Panc1 (cell line): ENCODE measurements around the gene RFX5. TPM values are rescaled to one million over a fixed set of nuclear protein-coding genes. Genes with fewer than 3 reads are reported as not detected.

Source experiments
- ATAC-seq: fragments of 200-7000 bp; cut with Tn5 transposase; 2 replicates; pipeline ENCODE4 v1.9.1; 2020; ENCODE audit warnings: mild to moderate bottlenecking, moderate library complexity
- BruUV-seq: library from RNA; stranded (reverse); fragments of 400-500 nt; replicated peaks from 2 replicates; lab custom pipeline; 2021; lab: Mats Ljungman, UMichigan
- CTCF ChIA-PET: fragments of 300-600 bp; sonication (Branson Sonifier 250); formaldehyde crosslinking; loops from one replicate; lab custom pipeline; 2022; ENCODE audit warnings: antibody characterized with exemption; lab: Charles Lee
- POLR2A ChIA-PET: fragments of 300-600 bp; sonication (Branson Sonifier 250); formaldehyde crosslinking; loops from one replicate; lab custom pipeline; 2022; ENCODE audit warnings: antibody characterized with exemption; lab: Charles Lee
- DNase-seq: peaks from one replicate; pipeline ENCODE4 v3.0.0-alpha.2; 2010; ENCODE audit warnings: low read depth, low spot score
- H3K27ac ChIP-seq: 2 replicates; pipeline ENCODE4 v1.5.1; 2011; ENCODE audit warnings: mild to moderate bottlenecking, low read length, inconsistent platforms
- H3K27me3 ChIP-seq: fragments of 200-500 bp; sonication (Bioruptor generic); 2 replicates; pipeline ENCODE4 v1.6.0; 2014; ENCODE audit warnings: low read length, inconsistent platforms; ENCODE audit not compliant: control insufficient read depth, insufficient read depth
- H3K36me3 ChIP-seq: fragments of 200-500 bp; sonication (Bioruptor generic); 2 replicates; pipeline ENCODE4 v1.5.1; 2014; ENCODE audit warnings: inconsistent platforms, mild to moderate bottlenecking, low read length, moderate library complexity; ENCODE audit not compliant: control insufficient read depth, insufficient read depth
- H3K4me1 ChIP-seq: 2 replicates; pipeline ENCODE4 v1.5.1; 2011; ENCODE audit warnings: inconsistent platforms, mild to moderate bottlenecking, low read length, moderate library complexity; ENCODE audit not compliant: control insufficient read depth, insufficient read depth
- H3K4me3 ChIP-seq, 2 experiments: 2 replicates each; pipeline ENCODE4 v1.5.1; 2011 to 2012; ENCODE audit warnings: low read depth in 2 of 2, low read length in 2 of 2, mild to moderate bottlenecking in 2 of 2, inconsistent platforms in 1 of 2, moderate library complexity in 1 of 2
- H3K9me3 ChIP-seq: fragments of 200-500 bp; sonication (Bioruptor generic); 2 replicates; pipeline ENCODE4 v1.5.1; 2014; ENCODE audit warnings: low read depth, mild to moderate bottlenecking, inconsistent platforms, low read length, moderate library complexity; ENCODE audit not compliant: control insufficient read depth, insufficient read depth
- POLR2AphosphoS5 ChIP-seq: IDR thresholded peaks from 2 replicates; pipeline ENCODE4 v1.6.1; 2012; ENCODE audit warnings: mild to moderate bottlenecking, low read depth, low read length, moderate library complexity
- SIN3A ChIP-seq: IDR thresholded peaks from 2 replicates; pipeline ENCODE4 v1.6.1; 2012; ENCODE audit warnings: low read depth, mild to moderate bottlenecking, low read length, moderate library complexity, borderline replicate concordance; ENCODE audit not compliant: insufficient read depth
- TCF7L2 ChIP-seq: IDR thresholded peaks from 2 replicates; pipeline ENCODE4 v1.6.1; 2011; ENCODE audit warnings: mild to moderate bottlenecking, low read depth, low read length, inconsistent platforms
- in situ Hi-C: cut with HindIII; loops from 2 replicates; pipeline ENCODE4 v1.10.0; 2016; ENCODE audit warnings: low sequenced_read_pairs, low pct_unique_long_range_greater_than_20kb
- intact Hi-C: fragments of 100-400 bp; cut with micrococcal nuclease; formaldehyde crosslinking; loops from one replicate; pipeline ENCODE4 v1.10.0; 2022; ENCODE audit not compliant: unreplicated experiment
- total RNA-seq: library from RNA; stranded (reverse); gene quantifications from one replicate; pipeline ENCODE4 v1.2.1, GENCODE V29; 2021; ENCODE audit not compliant: unreplicated experiment
- TF ChIP-seq, protein P1 (sequence below), 2 experiments: IDR thresholded peaks; 2 replicates each; pipeline ENCODE4 v1.6.1; 2011 to 2012; ENCODE audit warnings: low read depth in 2 of 2, control low read depth in 1 of 2, low read length in 1 of 2, mild to moderate bottlenecking in 1 of 2, moderate library complexity in 1 of 2; ENCODE audit not compliant: insufficient read depth in 1 of 2
- TF ChIP-seq, protein P2 (sequence below): fragments of 450-650 bp; IDR thresholded peaks from 2 replicates; pipeline ENCODE4 v1.5.1; 2017; ENCODE audit warnings: mild to moderate bottlenecking

The RFX5 gene
- total RNA-seq, 1 experiment from 2014 or later = 75.5 TPM

DNA sequence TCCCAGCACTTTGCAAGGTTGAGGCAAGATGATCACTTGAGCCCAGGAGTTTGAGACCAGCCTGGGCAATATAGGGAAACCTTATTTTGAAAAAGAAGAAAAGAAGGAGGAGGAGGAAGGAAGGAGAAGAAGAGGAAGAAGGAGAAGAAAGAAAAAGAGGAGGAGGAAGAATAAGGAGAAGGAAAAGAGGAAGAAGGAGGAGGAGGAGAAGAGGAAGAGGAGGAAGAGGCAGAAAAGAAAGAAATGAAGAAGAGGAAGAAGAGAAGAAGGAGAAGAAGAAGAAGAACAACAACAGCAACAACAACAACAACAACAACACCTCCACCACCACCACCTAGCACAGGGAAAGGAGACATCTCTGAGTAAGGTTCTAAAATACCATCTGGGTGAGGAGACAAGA is 14.8 kb upstream of the RFX5 start:
- no peaks in the 10 kb centered on the region for H3K4me1 ChIP-seq
- H3K36me3 ChIP-seq = no peaks in the 10 kb centered on the region
- no peak for TF ChIP-seq SIN3A
- TF ChIP-seq, protein P1, sequence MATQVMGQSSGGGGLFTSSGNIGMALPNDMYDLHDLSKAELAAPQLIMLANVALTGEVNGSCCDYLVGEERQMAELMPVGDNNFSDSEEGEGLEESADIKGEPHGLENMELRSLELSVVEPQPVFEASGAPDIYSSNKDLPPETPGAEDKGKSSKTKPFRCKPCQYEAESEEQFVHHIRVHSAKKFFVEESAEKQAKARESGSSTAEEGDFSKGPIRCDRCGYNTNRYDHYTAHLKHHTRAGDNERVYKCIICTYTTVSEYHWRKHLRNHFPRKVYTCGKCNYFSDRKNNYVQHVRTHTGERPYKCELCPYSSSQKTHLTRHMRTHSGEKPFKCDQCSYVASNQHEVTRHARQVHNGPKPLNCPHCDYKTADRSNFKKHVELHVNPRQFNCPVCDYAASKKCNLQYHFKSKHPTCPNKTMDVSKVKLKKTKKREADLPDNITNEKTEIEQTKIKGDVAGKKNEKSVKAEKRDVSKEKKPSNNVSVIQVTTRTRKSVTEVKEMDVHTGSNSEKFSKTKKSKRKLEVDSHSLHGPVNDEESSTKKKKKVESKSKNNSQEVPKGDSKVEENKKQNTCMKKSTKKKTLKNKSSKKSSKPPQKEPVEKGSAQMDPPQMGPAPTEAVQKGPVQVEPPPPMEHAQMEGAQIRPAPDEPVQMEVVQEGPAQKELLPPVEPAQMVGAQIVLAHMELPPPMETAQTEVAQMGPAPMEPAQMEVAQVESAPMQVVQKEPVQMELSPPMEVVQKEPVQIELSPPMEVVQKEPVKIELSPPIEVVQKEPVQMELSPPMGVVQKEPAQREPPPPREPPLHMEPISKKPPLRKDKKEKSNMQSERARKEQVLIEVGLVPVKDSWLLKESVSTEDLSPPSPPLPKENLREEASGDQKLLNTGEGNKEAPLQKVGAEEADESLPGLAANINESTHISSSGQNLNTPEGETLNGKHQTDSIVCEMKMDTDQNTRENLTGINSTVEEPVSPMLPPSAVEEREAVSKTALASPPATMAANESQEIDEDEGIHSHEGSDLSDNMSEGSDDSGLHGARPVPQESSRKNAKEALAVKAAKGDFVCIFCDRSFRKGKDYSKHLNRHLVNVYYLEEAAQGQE (IDR thresholded peaks at IDR 0.05; ENCODE audit: insufficient read depth in 1 of 2, low read depth in 2 of 2, low read length in 1 of 2) = no peak
- TF ChIP-seq TCF7L2 = no peak
- no peak for TF ChIP-seq POLR2AphosphoS5
- TF ChIP-seq, protein P2, sequence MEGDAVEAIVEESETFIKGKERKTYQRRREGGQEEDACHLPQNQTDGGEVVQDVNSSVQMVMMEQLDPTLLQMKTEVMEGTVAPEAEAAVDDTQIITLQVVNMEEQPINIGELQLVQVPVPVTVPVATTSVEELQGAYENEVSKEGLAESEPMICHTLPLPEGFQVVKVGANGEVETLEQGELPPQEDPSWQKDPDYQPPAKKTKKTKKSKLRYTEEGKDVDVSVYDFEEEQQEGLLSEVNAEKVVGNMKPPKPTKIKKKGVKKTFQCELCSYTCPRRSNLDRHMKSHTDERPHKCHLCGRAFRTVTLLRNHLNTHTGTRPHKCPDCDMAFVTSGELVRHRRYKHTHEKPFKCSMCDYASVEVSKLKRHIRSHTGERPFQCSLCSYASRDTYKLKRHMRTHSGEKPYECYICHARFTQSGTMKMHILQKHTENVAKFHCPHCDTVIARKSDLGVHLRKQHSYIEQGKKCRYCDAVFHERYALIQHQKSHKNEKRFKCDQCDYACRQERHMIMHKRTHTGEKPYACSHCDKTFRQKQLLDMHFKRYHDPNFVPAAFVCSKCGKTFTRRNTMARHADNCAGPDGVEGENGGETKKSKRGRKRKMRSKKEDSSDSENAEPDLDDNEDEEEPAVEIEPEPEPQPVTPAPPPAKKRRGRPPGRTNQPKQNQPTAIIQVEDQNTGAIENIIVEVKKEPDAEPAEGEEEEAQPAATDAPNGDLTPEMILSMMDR = no peak
- in situ Hi-C loops (no loop called here), intact Hi-C loops (no loop called here)
- no peak overlapping the region for H3K4me3 ChIP-seq
- CTCF ChIA-PET = interaction anchor here (1.2 kb wide), 1 partner anchor 18 kb away, joined by 3 read pairs; no protein-coding TSS in a partner anchor
- H3K27ac ChIP-seq = no peak overlapping the region
- H3K27me3 ChIP-seq = no peaks in the 10 kb centered on the region
- POLR2A ChIA-PET = no interaction called here
- DNase-seq (no peak), ATAC-seq (no peak)
- H3K9me3 ChIP-seq = peaks cover 5% of the 10 kb centered on the region; the same call in 1 of the 2 replicates
- no TSS peak for BruUV-seq

DNA sequence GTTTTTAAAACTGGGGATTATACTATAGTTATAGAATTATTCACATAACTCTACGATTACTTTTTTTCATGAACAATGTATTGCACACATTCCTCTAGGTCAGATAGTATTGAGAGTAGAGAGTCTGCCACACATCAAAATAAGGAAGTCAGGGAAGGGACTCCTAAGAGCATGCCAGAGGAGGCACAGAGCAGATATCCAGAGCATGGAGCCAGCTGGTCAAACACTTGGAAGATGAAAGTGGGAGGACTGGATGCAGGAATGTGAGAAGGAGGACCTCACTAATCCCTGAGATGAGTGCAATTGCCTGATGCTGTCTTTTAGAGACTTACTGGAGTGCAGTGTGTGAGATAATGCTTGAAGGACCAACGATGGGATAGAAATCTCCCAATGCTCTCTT is 9.6 kb upstream of the RFX5 start:
- BruUV-seq = no TSS peak
- ChIA-PET POLR2A (interaction anchor here (0.5 to 0.6 kb wide), 2 partner anchors 42 to 78 kb away, joined by 3 to 4 read pairs; no protein-coding TSS in a partner anchor), CTCF (no interaction called here)
- no peak for DNase-seq
- in situ Hi-C loops (no loop called here), intact Hi-C loops (no loop called here)
- no peak overlapping the region for H3K27ac ChIP-seq
- TF ChIP-seq, protein P1 (IDR thresholded peaks at IDR 0.05; ENCODE audit: insufficient read depth in 1 of 2, low read depth in 2 of 2, low read length in 1 of 2) = no peak
- TF ChIP-seq, protein P2 = no peak
- TF ChIP-seq SIN3A (no peak), TCF7L2 (no peak), POLR2AphosphoS5 (no peak)
- no peaks in the 10 kb centered on the region for H3K36me3 ChIP-seq
- no peaks in the 10 kb centered on the region for H3K27me3 ChIP-seq
- H3K4me1 ChIP-seq = no peaks in the 10 kb centered on the region
- no peak for ATAC-seq
- H3K4me3 ChIP-seq = no peak overlapping the region
- H3K9me3 ChIP-seq = peaks cover 6% of the 10 kb centered on the region; the same call in 1 of the 2 replicates
